HG02840 (cell line): ENCODE data around the gene NEK6.

ENCODE experiments used
- ATAC-seq: cut with Tn5 transposase; IDR thresholded peaks from one replicate; pipeline ENCODE4 v1.9.1; 2021; ENCODE audit warnings: mild to moderate bottlenecking, moderate library complexity, moderate number of reproducible peaks; ENCODE audit not compliant: unreplicated experiment, low FRiP score

The NEK6 gene

GRCh38 chr9:124293718-124294506, 36.2 kb downstream of the NEK6 start:
- ATAC-seq, result no peak

DNA sequence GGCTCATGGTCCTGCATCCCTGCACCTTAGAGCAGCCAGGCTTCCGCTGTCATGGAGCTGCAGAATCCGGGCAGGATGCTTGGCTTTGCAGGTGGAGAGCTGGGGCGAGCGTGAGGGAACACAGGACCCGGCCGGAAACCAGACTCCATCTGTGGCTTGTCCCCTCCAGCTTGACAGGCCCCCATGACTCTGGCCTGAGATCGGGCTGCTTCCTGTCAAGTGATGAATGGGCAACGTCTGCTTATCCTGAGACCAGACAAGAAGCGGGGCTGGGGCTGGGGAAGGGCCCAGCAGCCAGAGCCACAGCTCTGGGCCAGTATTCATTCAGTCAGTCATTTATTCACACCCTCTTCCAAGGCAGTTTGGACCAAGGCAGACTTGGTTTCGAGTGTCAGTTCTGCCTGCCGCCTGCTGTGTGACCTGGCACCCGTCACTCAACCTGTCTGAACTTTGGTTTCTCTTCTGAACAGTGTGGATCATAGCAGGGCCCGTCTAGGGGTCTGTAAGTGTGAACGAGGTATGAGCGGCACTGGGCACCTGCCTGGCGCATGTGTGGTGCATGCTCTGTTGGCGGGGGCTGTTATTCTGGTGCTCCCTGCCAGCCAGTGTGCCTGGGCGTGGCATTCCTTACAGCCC, 37.5 kb downstream of the NEK6 start:
- no peak for ATAC-seq

DNA sequence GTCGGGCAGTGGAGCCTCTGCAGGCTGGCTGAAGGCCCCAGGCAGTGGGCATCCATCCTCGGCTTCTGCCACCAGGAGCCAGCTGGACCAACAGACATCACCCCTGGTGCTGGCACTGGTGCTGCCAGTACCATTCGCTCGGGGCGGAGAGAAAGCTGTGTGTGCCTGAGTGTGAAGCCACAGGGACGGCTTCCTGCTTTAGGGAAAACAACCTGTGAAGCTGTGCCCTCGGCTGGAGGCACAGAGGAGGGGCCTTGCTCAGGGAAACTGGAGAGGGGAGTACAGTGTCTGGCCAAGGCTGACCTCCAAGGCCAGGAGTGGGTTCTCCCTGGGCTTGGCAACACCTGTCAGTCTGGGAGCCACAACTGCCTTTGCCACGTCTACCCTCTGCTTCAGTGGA, 38.3 kb downstream of the NEK6 start:
- no peak for ATAC-seq

DNA sequence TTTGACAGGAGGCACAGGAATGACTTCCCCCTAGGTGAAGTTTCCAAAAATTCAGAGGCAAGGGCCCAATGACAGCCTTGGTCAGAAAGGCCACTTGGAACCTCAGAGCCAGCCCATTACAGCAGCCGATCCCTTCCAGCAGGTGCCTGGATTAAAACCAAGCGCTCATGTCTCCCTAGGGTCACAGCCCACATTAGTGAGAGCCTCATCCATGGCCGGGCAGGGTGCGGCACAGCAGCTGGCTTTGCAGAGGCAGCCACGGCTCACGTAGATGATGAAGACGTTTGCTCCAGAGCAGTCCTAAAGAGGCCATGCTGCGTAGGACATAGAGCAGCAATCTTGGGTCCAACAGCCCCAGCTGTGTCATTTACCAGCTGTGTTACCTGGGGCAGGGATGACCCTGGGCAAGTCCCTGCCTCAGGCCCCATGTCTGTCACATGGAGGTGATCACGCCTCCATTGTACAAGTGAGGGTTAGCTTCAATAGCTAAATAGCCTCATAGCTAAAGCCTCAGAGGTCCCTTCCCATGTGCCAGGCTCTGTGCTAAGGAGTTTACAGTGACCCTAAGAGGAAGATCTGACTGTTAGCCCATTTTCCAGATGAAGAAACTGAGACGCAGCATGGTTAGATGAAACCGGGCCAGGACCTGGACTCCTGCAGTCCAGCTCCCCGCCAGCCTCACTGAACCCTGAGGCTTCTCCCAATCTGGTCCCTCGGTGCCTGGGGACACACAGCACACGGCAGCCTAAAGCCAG, 39.2 kb downstream of the NEK6 start:
- ATAC-seq, result no peak

DNA sequence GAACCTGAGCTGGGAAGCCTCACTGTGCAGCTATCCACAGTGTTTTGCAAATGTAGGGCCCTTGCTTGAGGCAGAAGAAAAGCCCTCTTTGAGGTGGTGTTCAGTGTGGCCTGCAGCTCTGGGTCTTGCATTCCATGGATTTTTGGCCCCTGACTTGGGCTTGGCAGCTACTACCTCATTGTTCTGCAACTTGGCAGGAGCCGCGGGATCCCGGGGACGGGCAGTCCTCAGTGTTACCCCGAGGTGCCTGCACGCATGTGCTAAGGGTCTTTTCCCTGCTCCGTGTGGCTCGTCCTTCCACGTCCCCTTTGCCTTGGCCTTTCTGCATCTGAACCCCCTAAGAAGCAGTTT, 39.8 kb downstream of the NEK6 start:
- ATAC-seq, result no peak

- ATAC-seq, result no peak
Observed at GRCh38 chr9:124297915-124298645, 40.3 kb downstream of the NEK6 start.

- no peak for ATAC-seq
Observed at GRCh38 chr9:124298646-124299235, 41.0 kb downstream of the NEK6 start.

DNA sequence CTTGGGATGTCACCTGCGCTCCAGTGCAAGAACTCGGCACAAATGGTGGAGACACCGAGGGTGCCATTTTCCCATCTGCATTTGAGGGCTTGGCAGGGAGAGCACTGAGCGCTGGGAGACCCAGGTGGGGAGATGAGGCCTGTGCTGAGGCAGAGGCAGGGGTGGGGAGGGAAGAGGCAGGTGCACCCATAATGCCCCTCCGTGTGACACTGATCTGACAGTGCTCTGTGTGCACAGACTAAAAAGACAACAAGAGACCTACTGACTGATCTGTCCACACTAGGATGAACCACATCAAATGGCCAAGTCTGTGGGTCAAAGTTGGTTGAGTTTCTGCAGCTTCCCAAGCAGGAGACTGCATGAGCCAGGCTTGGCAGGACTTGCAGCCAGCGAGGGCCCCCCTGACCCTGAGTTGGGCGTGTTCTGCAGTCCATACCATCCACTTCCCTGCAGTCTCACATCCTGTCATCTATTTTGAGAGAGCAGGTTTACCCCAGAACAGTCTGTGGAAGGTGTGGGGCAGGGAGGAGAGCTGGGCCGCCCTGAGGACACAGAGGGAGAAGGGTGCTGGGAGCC, 41.9 kb downstream of the NEK6 start:
- ATAC-seq, result no peak

GRCh38 chr9:124300312-124300711, 42.6 kb downstream of the NEK6 start:
- ATAC-seq, result no peak

- ATAC-seq, result no peak
Observed at GRCh38 chr9:124302921-124303320, 45.2 kb downstream of the NEK6 start.

DNA sequence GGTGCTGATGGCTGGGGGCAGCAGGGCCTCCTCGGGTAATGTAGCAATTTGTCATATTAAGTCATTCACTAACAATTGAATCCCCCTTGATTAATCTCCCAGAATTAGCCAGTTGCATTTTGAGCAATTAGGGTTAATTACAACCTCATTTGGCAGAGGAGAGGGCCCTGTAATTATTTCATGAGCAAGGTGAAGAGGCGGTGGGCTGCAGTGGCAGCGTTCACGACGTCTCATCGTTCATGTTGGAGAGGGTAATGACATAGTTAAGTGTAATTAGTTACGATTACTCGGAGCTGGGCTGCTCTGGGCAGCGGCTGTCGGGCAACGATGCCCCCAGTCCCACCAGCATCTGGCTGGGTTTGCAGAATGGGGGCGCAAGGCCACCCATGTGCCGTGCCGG, 46.0 kb downstream of the NEK6 start:
- no peak for ATAC-seq

- no peak for ATAC-seq
Observed at GRCh38 chr9:124304285-124304684, 46.5 kb downstream of the NEK6 start.

DNA sequence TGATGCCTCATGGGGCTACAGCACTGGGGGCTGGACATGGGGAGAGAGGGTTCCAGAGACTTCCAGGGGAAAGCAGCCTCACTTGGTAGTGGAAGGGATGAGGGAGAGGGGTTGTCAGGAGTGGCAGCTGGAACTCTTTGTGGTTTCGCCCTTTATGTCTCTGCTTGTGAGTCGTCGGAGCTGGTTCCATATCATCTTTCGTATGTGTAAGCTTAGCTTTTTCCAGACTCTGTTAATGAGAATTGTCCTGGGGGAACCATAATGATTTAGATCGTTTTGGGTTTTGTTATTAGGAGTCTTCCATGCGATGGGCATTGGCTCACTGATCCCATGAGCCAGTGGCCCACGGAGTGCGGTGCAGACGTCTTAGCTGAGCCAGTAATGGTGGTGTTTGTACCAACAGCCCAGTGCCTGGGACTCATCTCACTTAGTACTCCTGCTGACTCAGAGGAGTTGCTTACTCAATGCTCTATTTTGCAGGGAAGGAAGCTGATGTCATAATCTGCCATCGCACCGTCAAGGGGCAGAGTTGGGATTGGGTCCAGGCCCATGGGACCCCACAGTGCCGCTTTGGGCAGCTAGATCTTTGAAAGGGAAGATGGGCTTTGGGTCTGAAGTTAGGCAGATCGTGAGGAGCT, 48.5 kb downstream of the NEK6 start:
- no peak for ATAC-seq

DNA sequence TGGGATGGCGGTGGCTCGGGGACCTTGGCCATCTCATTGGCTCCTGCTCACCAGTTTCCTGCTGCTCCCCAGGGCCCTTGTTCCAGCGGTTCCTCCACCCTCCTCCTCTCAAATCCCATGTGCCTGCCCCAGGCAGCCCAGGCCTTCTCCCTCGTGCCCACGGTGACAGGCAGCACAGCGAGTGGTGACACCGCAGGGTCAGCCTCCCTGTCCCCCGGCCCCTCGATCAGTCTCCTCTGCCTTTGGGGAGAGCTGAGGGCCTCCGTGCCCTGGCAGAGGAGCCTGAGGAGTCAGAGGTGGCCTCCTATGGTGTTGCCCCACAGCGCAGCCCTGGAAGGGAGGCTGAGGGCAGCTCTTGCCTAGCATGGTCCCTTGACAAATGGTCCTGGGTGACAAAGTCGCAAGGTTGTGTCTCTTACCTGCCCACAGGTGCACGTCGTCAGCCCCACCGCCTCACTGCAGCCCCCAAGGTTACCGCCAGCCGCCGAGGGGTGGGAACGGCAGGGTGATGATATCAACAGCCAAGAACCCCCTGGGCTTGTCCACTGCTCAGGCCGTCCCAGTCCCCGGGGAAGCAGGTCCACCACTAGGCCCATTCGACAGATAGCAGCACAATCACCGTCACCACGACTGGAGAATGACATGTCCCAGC, 49.8 kb downstream of the NEK6 start:
- ATAC-seq, result no peak

- ATAC-seq, result no peak
Observed at GRCh38 chr9:124308606-124309491, 51.1 kb downstream of the NEK6 start.

GRCh38 chr9:124309667-124310084, 51.9 kb downstream of the NEK6 start:
- ATAC-seq, result no peak

DNA sequence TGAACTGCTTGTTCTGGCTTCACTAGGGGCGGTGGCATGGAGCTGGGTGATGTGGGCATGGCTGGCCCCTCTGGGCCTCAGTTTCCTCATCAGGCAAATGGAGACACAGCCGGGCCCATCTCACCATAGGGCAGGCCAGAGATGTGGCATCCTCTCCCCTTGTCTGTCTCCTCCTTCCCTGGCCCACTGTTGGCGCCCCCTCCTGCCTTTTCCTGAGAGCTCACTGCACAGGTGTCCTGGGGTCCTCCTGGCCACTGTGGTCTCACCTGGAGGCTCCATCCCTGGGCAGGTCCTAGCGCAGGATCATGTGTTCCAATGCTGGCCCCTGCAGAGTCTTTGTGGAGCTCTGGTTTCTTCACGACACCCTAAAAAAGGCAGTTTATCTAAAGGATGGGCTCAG, 53.5 kb downstream of the NEK6 start:
- ATAC-seq, result no peak
